BJ (cell line): Measurements from ENCODE around the gene ZNF512B. TPM values are rescaled to one million over a fixed set of nuclear protein-coding genes. Genes with fewer than 3 reads are reported as not detected.

Experiments
- CTCF ChIA-PET: fragments of 350-600 bp; formaldehyde crosslinking; extraction: SDS; loops from one replicate; lab custom pipeline; 2021; ENCODE audit warnings: antibody characterized with exemption, inconsistent platforms; lab: Yijun Ruan, JAX
- POLR2A ChIA-PET: fragments of 300-600 bp; sonication (Branson Sonifier 250); formaldehyde crosslinking; extraction: SDS; loops from one replicate; lab custom pipeline; 2021; ENCODE audit warnings: antibody characterized with exemption; lab: Charles Lee
- DNase-seq: peaks from one replicate; pipeline ENCODE4 v3.0.0-alpha.2; 2011; ENCODE audit warnings: low read depth
- H3K27me3 ChIP-seq: 2 replicates; pipeline ENCODE4 v1.6.0; 2011; ENCODE audit warnings: low read length; ENCODE audit not compliant: control insufficient read depth, insufficient read depth
- H3K36me3 ChIP-seq: 2 replicates; pipeline ENCODE4 v1.5.1; 2011; ENCODE audit warnings: low read length; ENCODE audit not compliant: control insufficient read depth, insufficient read depth
- H3K4me3 ChIP-seq: 2 replicates; pipeline ENCODE4 v1.5.1; 2011; ENCODE audit warnings: low read depth, mild to moderate bottlenecking, control low read depth, low read length
- polyA plus RNA-seq: library from polyadenylated mRNA; depleted of rRNA; stranded (reverse); fragments of >200 nt; gene quantifications from 2 replicates; pipeline ENCODE4 v1.2.3, GENCODE V29; 2011
- TF ChIP-seq, protein P1 (sequence below): IDR thresholded peaks from 2 replicates; pipeline ENCODE4 v1.5.1; 2011; ENCODE audit warnings: low read depth, mild to moderate bottlenecking, control low read depth, inconsistent platforms, low read length, moderate library complexity; ENCODE audit not compliant: insufficient read depth

The ZNF512B gene
- polyA plus RNA-seq, 1 experiment, result 6.0 TPM

- POLR2A ChIA-PET, result no interaction called here
- H3K36me3 ChIP-seq, result peaks cover 22% of the 10 kb centered on the region
- no peaks in the 10 kb centered on the region for H3K27me3 ChIP-seq
- CTCF ChIA-PET, result no interaction called here
- TF ChIP-seq, protein P1, sequence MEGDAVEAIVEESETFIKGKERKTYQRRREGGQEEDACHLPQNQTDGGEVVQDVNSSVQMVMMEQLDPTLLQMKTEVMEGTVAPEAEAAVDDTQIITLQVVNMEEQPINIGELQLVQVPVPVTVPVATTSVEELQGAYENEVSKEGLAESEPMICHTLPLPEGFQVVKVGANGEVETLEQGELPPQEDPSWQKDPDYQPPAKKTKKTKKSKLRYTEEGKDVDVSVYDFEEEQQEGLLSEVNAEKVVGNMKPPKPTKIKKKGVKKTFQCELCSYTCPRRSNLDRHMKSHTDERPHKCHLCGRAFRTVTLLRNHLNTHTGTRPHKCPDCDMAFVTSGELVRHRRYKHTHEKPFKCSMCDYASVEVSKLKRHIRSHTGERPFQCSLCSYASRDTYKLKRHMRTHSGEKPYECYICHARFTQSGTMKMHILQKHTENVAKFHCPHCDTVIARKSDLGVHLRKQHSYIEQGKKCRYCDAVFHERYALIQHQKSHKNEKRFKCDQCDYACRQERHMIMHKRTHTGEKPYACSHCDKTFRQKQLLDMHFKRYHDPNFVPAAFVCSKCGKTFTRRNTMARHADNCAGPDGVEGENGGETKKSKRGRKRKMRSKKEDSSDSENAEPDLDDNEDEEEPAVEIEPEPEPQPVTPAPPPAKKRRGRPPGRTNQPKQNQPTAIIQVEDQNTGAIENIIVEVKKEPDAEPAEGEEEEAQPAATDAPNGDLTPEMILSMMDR, result no peak
- H3K4me3 ChIP-seq, result no peak overlapping the region
- DNase-seq, result no peak
Observed at GRCh38 chr20:63926298-63926697, 43.4 kb downstream of the ZNF512B start.

GRCh38 chr20:63924241-63924640 is 45.5 kb downstream of the ZNF512B start:
- H3K27me3 ChIP-seq, result no peaks in the 10 kb centered on the region
- ChIA-PET POLR2A (no interaction called here), CTCF (no interaction called here)
- TF ChIP-seq, protein P1, result no peak
- H3K36me3 ChIP-seq, result peaks cover 11% of the 10 kb centered on the region
- no peak overlapping the region for H3K4me3 ChIP-seq
- no peak for DNase-seq

DNA sequence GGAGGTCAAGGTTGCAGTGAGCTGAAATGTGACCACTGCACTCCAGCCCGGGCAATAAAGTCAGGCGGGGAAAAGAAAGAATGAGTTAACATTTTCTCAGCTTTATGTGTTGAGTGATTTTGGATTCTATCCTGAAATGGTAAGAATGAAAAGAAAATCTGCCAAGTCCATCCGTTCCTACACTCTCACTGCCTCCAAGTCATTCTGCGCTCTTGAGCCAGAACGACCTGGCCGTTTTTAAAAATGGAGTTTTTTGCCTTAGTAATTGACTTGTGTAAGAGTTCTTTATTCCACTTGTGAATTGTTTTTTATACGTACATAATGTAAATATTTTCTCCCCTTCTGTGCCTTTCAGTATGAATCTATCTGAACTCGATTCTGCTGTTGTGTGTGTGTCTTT is 46.1 kb downstream of the ZNF512B start:
- POLR2A ChIA-PET, result no interaction called here
- DNase-seq, result no peak
- H3K36me3 ChIP-seq, result peaks cover 9% of the 10 kb centered on the region
- TF ChIP-seq, protein P1, result no peak
- H3K27me3 ChIP-seq, result no peaks in the 10 kb centered on the region
- H3K4me3 ChIP-seq, result no peak overlapping the region
- CTCF ChIA-PET, result no interaction called here

DNA sequence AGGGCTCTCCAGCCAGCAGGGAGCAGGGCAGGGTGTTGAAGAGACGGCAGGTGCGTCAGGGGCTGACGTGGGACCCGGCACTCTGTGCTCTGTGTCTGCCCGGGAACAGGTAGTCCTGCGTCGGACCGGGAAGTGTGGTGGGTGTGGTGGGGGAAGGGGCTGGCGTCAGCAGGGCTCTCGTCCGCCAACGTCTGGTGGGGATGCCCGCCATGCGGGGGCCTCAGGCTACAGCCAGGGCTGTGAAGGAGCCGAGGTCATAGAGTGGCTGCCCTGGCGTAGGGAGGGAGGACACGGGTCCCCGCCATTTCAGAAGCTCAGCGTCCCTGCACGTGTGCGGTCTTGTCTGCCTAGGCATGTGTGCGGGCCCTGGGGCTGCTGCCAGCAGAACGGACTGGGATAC is 49.5 kb downstream of the ZNF512B start:
- POLR2A ChIA-PET, result no interaction called here
- H3K27me3 ChIP-seq, result no peaks in the 10 kb centered on the region
- CTCF ChIA-PET, result interaction anchor here (1.3 kb wide), 1 partner anchor 14 kb away, joined by 4 read pairs; no protein-coding TSS in a partner anchor

DNA sequence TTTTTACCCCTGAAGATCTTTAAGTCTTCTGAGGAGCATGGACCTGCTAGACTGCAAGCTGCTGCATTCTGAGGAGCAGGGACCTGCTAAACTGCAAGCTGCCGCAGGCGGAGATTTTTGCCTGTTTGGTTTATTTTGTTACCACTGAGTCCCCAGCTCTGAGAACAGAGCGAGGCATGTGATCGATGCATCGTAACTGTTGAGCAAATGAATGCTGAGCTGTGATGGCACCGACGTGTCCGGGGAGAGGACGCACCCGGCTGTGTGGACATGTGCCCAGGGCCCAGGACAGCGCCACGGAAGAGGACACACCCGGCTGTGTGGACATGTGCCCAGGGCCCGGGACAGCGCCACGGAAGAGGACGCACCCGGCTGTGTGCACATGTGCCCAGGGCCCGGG is 50.6 kb downstream of the ZNF512B start:
- no peak for DNase-seq
- TF ChIP-seq, protein P1, result no peak
- Histone ChIP-seq H3K36me3 (peaks cover 6% of the 10 kb centered on the region; the same call in 1 of the 2 replicates), H3K4me3 (no peak overlapping the region), H3K27me3 (no peaks in the 10 kb centered on the region)
- ChIA-PET CTCF (interaction anchor here (0.6 kb wide), 1 partner anchor 333 kb away, joined by 3 read pairs; no protein-coding TSS in a partner anchor), POLR2A (no interaction called here)

More for the DNA sequence above, 49.5 kb downstream of the ZNF512B start:
- H3K4me3 ChIP-seq, result no peak overlapping the region
- TF ChIP-seq, protein P1, result no peak
- no peak for DNase-seq
- peaks cover 6% of the 10 kb centered on the region; the same call in 1 of the 2 replicates for H3K36me3 ChIP-seq
